ENCODE measurements around the gene SMIM44.

SMIM44 gene

DNA sequence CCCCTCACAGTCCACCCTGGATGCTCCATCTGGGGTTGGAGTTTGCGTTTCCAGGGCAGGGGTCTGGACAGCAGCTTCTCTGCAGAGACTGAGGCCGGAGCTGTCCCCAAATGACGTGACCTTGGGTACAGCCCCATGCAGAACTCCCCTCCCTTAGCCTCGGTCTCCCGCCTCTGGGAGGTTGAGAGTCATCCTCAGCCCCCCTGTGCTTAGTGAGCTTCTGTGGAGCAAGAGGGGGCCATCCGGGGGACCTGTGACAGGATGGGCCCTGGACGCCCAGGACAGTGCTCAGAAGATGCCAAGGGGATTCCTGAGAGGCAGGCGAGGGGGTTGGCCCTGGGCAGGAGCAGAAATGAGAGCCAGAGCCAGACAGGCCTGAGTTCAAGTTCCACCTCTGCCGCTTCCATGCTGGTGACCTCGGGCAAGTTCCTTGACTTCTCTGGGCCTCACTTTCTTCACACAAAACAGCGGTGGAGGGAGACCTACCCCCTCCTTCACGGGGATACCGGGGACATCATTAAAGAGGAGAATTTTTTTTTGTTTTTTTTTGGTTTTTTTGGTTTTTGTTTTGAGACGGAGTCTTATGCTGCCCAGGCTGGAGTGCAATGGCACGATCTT, 23.2 kb downstream of the SMIM44 start:
- ChIA-PET POLR2A (no interaction called here), CTCF (interaction anchor here (1.1 to 4.6 kb wide), 2 partner anchors 12 to 156 kb away, joined by 3 to 55 read pairs; no protein-coding TSS in a partner anchor)
- no peak for DNase-seq (ENCODE audit: low read depth, low spot score)
- H3K4me3 ChIP-seq (ENCODE audit: low read depth, low read length) = no peak overlapping the region
- TF ChIP-seq, protein P1, sequence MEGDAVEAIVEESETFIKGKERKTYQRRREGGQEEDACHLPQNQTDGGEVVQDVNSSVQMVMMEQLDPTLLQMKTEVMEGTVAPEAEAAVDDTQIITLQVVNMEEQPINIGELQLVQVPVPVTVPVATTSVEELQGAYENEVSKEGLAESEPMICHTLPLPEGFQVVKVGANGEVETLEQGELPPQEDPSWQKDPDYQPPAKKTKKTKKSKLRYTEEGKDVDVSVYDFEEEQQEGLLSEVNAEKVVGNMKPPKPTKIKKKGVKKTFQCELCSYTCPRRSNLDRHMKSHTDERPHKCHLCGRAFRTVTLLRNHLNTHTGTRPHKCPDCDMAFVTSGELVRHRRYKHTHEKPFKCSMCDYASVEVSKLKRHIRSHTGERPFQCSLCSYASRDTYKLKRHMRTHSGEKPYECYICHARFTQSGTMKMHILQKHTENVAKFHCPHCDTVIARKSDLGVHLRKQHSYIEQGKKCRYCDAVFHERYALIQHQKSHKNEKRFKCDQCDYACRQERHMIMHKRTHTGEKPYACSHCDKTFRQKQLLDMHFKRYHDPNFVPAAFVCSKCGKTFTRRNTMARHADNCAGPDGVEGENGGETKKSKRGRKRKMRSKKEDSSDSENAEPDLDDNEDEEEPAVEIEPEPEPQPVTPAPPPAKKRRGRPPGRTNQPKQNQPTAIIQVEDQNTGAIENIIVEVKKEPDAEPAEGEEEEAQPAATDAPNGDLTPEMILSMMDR (IDR thresholded peaks at IDR 0.05; ENCODE audit: insufficient read depth, low read length, missing control alignments) = no peak

DNA sequence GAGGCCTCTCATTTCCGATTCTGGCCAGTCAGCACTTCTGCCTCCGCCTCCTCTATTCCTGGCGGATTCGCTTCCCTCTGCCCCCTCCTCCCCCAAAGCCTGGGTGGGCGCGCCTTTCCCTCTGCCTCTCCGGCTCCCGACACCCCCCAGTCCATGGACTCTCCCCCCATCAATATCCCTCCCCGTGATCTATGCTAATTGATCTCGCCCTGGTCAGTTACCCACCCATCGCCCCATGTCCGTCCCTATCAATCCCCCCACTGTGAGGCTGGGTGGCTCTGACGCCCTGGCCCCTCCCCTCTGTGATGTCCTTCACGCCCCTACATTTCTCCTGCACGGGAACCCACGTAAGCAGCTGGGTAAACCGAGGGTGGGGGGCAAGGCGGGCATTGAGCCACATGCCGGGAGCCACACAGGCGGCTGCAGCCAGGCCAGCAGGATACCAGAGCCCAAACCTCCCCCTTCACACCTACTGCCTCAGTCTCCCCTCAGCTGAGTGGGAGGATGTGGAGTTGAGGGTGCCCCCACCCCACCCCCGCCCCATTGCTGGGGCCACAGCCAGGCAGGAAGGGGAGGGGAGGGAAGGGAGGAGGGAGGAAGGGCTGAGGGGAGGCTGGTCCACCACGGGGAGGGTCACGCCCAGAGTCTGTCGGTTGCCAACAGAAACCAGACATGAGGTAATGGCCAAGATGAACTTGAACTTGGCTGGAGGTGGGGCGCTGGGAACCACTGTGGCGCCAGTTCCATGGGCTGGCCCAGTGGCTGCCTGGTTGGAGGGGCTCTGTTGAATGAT, 24.0 kb downstream of the SMIM44 start:
- DNase-seq (ENCODE audit: low read depth, low spot score) = peak; percentile 40
- ChIA-PET CTCF (interaction anchor here (1.1 to 4.6 kb wide), 2 partner anchors 13 to 155 kb away, joined by 3 to 55 read pairs; no protein-coding TSS in a partner anchor), POLR2A (no interaction called here)
- H3K4me3 ChIP-seq (ENCODE audit: low read depth, low read length) = no peak overlapping the region
- TF ChIP-seq, protein P1 (IDR thresholded peaks at IDR 0.05; ENCODE audit: insufficient read depth, low read length, missing control alignments) = no peak

DNA sequence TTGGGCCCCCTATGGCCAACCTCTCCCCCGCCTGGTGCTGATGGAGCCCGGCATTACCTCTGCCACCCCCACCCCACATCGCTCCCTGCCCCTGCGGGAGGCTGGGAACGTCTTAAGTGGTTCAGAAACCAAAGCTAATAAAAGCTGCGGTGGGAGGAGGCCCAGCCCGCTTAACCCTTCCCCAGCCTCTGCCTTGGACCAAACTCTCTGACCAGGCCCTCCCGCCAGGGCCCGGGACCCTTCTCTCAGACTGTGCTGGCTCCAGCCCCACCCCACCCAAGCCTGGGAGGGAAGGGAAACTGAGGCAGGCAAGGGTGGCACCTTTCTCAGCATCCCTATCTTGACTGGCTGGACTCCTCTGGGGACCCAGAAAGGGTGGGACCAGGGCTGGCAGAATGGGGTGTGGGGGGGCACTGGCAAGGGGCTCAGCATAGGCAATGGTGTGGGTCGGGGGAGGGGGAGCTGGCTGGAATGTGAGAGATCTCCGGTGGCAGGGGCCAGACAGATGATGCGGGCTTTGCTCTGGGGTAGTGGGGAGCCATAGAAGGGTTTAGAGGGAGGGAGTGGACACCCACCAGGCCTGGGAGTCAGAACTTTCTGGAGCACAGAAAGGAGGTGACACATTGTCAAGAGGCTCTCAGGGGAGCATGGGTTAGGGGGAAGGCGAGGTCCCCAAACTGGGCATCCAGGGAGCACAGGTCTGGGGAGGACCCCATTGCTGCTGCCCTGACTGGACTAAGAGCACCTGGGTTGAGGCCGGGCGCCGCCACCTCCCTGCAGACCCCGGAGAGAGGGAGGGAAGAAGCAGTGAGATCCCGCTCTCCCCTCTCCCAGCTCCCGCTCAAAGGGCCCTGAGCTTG, 24.8 kb downstream of the SMIM44 start:
- H3K4me3 ChIP-seq (ENCODE audit: low read depth, low read length) = no peak overlapping the region
- ChIA-PET POLR2A (no interaction called here), CTCF (interaction anchor here (4.6 kb wide), 1 partner anchor 13 kb away, joined by 55 read pairs; no protein-coding TSS in a partner anchor)
- no peak for DNase-seq (ENCODE audit: low read depth, low spot score)
- TF ChIP-seq, protein P1 (IDR thresholded peaks at IDR 0.05; ENCODE audit: insufficient read depth, low read length, missing control alignments) = no peak

DNA sequence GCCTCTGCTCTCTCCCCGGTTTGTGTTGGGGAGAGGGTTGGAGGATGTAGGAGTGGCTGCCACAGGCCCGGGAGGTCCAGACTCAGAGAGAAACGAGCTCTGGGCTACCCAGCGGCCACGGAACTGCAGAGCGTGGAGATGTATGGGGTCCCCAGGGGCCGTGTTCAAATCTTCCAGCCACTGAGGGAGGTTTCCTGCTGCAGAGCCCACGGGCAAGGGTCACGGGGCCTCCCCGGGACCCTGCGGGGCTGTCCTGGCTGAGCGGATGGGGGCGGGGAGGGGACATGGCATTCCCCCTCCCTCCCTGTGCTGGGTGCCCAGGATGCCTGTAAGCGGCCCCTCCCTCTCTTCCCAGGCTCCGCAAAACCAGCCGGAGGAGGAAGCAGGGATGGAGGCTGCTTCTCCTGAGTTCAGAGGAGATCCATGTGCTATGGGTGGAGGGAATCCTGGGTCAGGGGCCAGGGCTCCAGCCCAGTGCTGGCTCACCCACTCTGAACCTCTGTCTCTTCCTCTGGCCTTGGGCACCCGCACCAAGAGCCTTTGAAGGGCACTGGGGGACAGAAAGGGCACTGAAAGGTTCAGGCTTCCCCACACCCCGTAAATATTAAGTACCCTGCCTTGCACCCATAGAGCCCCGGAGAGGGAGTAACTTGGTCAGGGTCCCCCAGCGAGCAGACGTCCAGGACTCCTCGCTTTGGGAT, 25.6 kb downstream of the SMIM44 start:
- DNase-seq (ENCODE audit: low read depth, low spot score) = no peak
- ChIA-PET POLR2A (no interaction called here), CTCF (interaction anchor here (4.6 kb wide), 1 partner anchor 14 kb away, joined by 55 read pairs; no protein-coding TSS in a partner anchor)
- H3K4me3 ChIP-seq (ENCODE audit: low read depth, low read length) = no peak overlapping the region
- TF ChIP-seq, protein P1 (IDR thresholded peaks at IDR 0.05; ENCODE audit: insufficient read depth, low read length, missing control alignments) = no peak

DNA sequence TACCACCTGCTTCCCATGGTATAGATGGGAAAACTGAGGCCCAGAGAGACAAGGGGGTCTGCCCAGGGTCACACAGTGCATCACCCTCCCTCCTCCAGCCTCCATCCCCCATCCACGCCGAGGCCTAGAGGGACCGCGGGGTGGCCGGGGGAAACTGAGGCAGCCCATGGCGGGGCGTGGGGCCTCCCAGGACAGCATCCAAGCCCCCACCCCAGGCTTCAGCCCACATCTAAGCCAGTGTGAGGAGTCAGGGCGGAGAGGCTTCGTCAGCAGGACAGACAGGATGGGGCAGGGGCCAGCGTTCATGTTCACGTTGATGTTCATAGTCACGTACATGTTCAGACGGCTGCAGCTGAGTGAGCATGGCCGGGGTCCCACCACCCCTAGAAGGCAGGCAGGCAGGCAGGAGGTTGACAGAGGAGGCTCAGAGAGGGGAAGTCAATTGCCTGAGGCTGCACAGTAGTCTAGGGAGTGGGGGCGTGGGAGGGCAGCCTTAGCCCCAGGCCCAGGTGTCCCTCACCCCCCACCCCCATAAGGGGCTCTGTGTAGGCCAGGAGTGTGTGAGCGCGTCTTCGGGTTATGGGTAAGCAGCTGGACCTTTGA, 26.2 kb downstream of the SMIM44 start:
- ChIA-PET POLR2A (no interaction called here), CTCF (no interaction called here)
- H3K4me3 ChIP-seq (ENCODE audit: low read depth, low read length) = no peak overlapping the region
- TF ChIP-seq, protein P1 (IDR thresholded peaks at IDR 0.05; ENCODE audit: insufficient read depth, low read length, missing control alignments) = no peak
- DNase-seq (ENCODE audit: low read depth, low spot score) = no peak

Data from AG04449 (cell line).